ENCODE data around the gene PRR12.

Gene PRR12

GRCh38 chr19:49660338-49660961 lies 69.5 kb downstream of the PRR12 start:
- ChIA-PET CTCF (interaction anchor here (0.8 to 1.2 kb wide), 2 partner anchors 12 to 15 kb away, joined by 3 to 4 read pairs; no protein-coding TSS in a partner anchor), POLR2A (interaction anchor here (1.8 to 4.0 kb wide), 3 partner anchors 15 to 20 kb away, joined by 9 to 26 read pairs (median 16); partner anchors contain the start of genes RRAS and SCAF1)
- Histone ChIP-seq H3K4me1 (ENCODE audit: control insufficient read depth, insufficient read depth, low read length) (peaks cover 6% of the 10 kb centered on the region), H3K27ac (ENCODE audit: extremely low read depth, low read depth, low read length) (no peak overlapping the region), H3K4me3 (ENCODE audit: low read depth, low read length) (no peak overlapping the region), H3K36me3 (ENCODE audit: control insufficient read depth in 2 of 2, insufficient read depth in 1 of 2, low read length in 2 of 2) (peaks cover 25 to 78% of the 10 kb centered on the region in 2 experiments), H3K9me3 (ENCODE audit: control insufficient read depth, insufficient read depth, low read depth, low read length) (no peaks in the 10 kb centered on the region)
- TF ChIP-seq ZNF132 (tag by site-specific recombination; IDR thresholded peaks at IDR 0.05; ENCODE audit: borderline replicate concordance), result no peak
- no peak for TF ChIP-seq ZNF211 (tag by site-specific recombination; IDR thresholded peaks at IDR 0.05; ENCODE audit: low read depth)
- no peak for TF ChIP-seq ZNF362 (tag by site-specific recombination; IDR thresholded peaks at IDR 0.05)
- TF ChIP-seq ZNF24 (tag by site-specific recombination; IDR thresholded peaks at IDR 0.05), result no peak
- TF ChIP-seq HOXA7 (CRISPR knock-in tag; IDR thresholded peaks at IDR 0.05; ENCODE audit: borderline replicate concordance), result no peak

- peaks cover 6% of the 10 kb centered on the region for H3K4me1 ChIP-seq (ENCODE audit: control insufficient read depth, insufficient read depth, low read length)
- peaks cover 14 to 62% of the 10 kb centered on the region in 2 experiments for H3K36me3 ChIP-seq (ENCODE audit: control insufficient read depth in 2 of 2, insufficient read depth in 1 of 2, low read length in 2 of 2)
- H3K27ac ChIP-seq (ENCODE audit: extremely low read depth, low read depth, low read length), result peak overlapping the region; percentile 32; the same call in 1 of the 2 replicates
- ChIA-PET POLR2A (interaction anchor here (1.3 to 4.0 kb wide), 3 partner anchors 14 to 22 kb away, joined by 3 to 26 read pairs (median 16); partner anchors contain the start of genes RRAS and SCAF1), CTCF (interaction anchor here (0.5 to 1.2 kb wide), 3 partner anchors 11 to 99 kb away, joined by 3 read pairs; no protein-coding TSS in a partner anchor)
- no peaks in the 10 kb centered on the region for H3K9me3 ChIP-seq (ENCODE audit: control insufficient read depth, insufficient read depth, low read depth, low read length)
- no peak for TF ChIP-seq ZNF830 (tag by site-specific recombination; IDR thresholded peaks at IDR 0.05; ENCODE audit: low read depth)
- TF ChIP-seq ZXDB (tag by site-specific recombination; IDR thresholded peaks at IDR 0.05), result no peak
- TF ChIP-seq ZNF558 (tag by site-specific recombination; IDR thresholded peaks at IDR 0.05), result no peak
- no peak for TF ChIP-seq ZNF555 (tag by site-specific recombination; conservative IDR thresholded peaks at IDR 0.05)
- no peak for TF ChIP-seq ZNF560 (tag by site-specific recombination; IDR thresholded peaks at IDR 0.05; ENCODE audit: borderline replicate concordance)
- TF ChIP-seq, protein P1, sequence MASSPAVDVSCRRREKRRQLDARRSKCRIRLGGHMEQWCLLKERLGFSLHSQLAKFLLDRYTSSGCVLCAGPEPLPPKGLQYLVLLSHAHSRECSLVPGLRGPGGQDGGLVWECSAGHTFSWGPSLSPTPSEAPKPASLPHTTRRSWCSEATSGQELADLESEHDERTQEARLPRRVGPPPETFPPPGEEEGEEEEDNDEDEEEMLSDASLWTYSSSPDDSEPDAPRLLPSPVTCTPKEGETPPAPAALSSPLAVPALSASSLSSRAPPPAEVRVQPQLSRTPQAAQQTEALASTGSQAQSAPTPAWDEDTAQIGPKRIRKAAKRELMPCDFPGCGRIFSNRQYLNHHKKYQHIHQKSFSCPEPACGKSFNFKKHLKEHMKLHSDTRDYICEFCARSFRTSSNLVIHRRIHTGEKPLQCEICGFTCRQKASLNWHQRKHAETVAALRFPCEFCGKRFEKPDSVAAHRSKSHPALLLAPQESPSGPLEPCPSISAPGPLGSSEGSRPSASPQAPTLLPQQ (tag by site-specific recombination; IDR thresholded peaks at IDR 0.05), result no peak
- TF ChIP-seq, protein P2, sequence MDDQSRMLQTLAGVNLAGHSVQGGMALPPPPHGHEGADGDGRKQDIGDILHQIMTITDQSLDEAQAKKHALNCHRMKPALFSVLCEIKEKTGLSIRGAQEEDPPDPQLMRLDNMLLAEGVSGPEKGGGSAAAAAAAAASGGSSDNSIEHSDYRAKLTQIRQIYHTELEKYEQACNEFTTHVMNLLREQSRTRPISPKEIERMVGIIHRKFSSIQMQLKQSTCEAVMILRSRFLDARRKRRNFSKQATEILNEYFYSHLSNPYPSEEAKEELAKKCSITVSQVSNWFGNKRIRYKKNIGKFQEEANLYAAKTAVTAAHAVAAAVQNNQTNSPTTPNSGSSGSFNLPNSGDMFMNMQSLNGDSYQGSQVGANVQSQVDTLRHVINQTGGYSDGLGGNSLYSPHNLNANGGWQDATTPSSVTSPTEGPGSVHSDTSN (CRISPR knock-in tag; IDR thresholded peaks at IDR 0.05), result no peak
- no peak for TF ChIP-seq ZNF433 (tag by site-specific recombination; IDR thresholded peaks at IDR 0.05; ENCODE audit: low read depth)
- no peak for TF ChIP-seq ZNF146 (tag by site-specific recombination; IDR thresholded peaks at IDR 0.05)
- no peak for TF ChIP-seq PRDM10 (tag by site-specific recombination; IDR thresholded peaks at IDR 0.05)
- TF ChIP-seq ZBTB20 (tag by site-specific recombination; IDR thresholded peaks at IDR 0.05), result no peak
- no peak for TF ChIP-seq ZNF776 (tag by site-specific recombination; IDR thresholded peaks at IDR 0.05; ENCODE audit: borderline replicate concordance)
- no peak for TF ChIP-seq ZNF2 (tag by site-specific recombination; IDR thresholded peaks at IDR 0.05)
- TF ChIP-seq ZNF202 (tag by site-specific recombination; IDR thresholded peaks at IDR 0.05; ENCODE audit: borderline replicate concordance), result no peak
- no peak for TF ChIP-seq ZFP41 (tag by site-specific recombination; IDR thresholded peaks at IDR 0.05; ENCODE audit: borderline replicate concordance)
- no peak for TF ChIP-seq KLF8 (tag by site-specific recombination; IDR thresholded peaks at IDR 0.05)
- H3K4me3 ChIP-seq (ENCODE audit: low read depth, low read length), result no peak overlapping the region
Measured at GRCh38 chr19:49662011-49662410, 71.0 kb downstream of the PRR12 start.

Data from HEK293 (cell line).